Measurements from ENCODE around the gene RGS3. TPM values are rescaled to one million over a fixed set of nuclear protein-coding genes. Genes with fewer than 3 reads are reported as not detected.

RGS3 gene
- total and polyA plus RNA-seq, 10 of the 15 experiments (the other 5 are each of a cell fraction or from before 2014, with no cell fraction given) = 2.9 to 138 (median 28.8) TPM

- TF ChIP-seq CUX1 (IDR thresholded peaks at IDR 0.05; ENCODE audit: insufficient replicate concordance, low read depth, low read length) = no peak
- peak; percentile 48 for TF ChIP-seq SKIL (IDR thresholded peaks at IDR 0.05; ENCODE audit: low read depth, poor library complexity, severe bottlenecking)
- TF ChIP-seq RCOR1 (conservative IDR thresholded peaks at IDR 0.05; ENCODE audit: low read depth, low read length) = 0 out of 2 replicates have a peak, but pooled peaks have one; percentile 39
- no peak for TF ChIP-seq SUZ12 (IDR thresholded peaks at IDR 0.05; ENCODE audit: unreplicated experiment)
- TF ChIP-seq EZH2 (IDR thresholded peaks at IDR 0.05; ENCODE audit: borderline replicate concordance, control insufficient read depth, low read depth, low read length) = no peak
- TF ChIP-seq POLR2A (IDR thresholded peaks at IDR 0.05; ENCODE audit: low read depth, low read length) = peak; percentile 60
- TF ChIP-seq ATF3 (IDR thresholded peaks at IDR 0.05; ENCODE audit: borderline replicate concordance, extremely low read depth, low read depth, low read length) = no peak
- no peak for TF ChIP-seq E4F1 (IDR thresholded peaks at IDR 0.05; ENCODE audit: borderline replicate concordance, partially characterized antibody)
- TF ChIP-seq NR2C1 (IDR thresholded peaks at IDR 0.05) = no peak
- TF ChIP-seq ETV6 (conservative IDR thresholded peaks at IDR 0.05 in 1 of 2, IDR thresholded peaks at IDR 0.05 in 1 of 2; ENCODE audit: borderline replicate concordance in 1 of 2, low read depth in 1 of 2) = peak in 1 of 2 experiments; percentile 80; a peak in 2 of 4 replicates
- peak; percentile 64 for TF ChIP-seq PKNOX1 (IDR thresholded peaks at IDR 0.05)
- TF ChIP-seq ZSCAN29 (IDR thresholded peaks at IDR 0.05) = peak; percentile 31; the same call in 1 of the 2 replicates
- peak; percentile 98 for TF ChIP-seq CBFB (IDR thresholded peaks at IDR 0.05; ENCODE audit: low read depth)
- peak; percentile 23; the same call in 1 of the 2 replicates for TF ChIP-seq IRF4 (IDR thresholded peaks at IDR 0.05; ENCODE audit: low read depth, low read length)
- 0 out of 2 replicates have a peak, but pooled peaks have one; percentile 6 for TF ChIP-seq SPI1 (IDR thresholded peaks at IDR 0.05; ENCODE audit: borderline replicate concordance, insufficient read depth, low read depth, low read length)
- no peak for TF ChIP-seq CBX5 (IDR thresholded peaks at IDR 0.05; ENCODE audit: low read depth)
- TF ChIP-seq GABPA (IDR thresholded peaks at IDR 0.05; ENCODE audit: low read depth) = no peak
- peak; percentile 86 for TF ChIP-seq ATF7 (IDR thresholded peaks at IDR 0.05; ENCODE audit: low read depth)
- TF ChIP-seq ZNF274 (IDR thresholded peaks at IDR 0.05; ENCODE audit: insufficient read depth, insufficient read length) = no peak
Observed at GRCh38 chr9:113578882-113579282, 115.4 kb downstream of the RGS3 start (continued).

Measured in GM12878 (cell line).